GM04504 (cell line): ENCODE data around the gene TLCD1.
A peak's percentile ranks its signal among the peaks of the same experiment; 100 is the strongest.
"Not testable (repeated sequence)": the region's sequence is repeated elsewhere in the genome, so short reads cannot be mapped to it uniquely, and the experiment has no call there.

Experiments
- DNase-seq: peaks from one replicate; pipeline ENCODE4 v3.0.0-alpha.2; 2012; ENCODE audit warnings: low read depth

The TLCD1 gene

DNA sequence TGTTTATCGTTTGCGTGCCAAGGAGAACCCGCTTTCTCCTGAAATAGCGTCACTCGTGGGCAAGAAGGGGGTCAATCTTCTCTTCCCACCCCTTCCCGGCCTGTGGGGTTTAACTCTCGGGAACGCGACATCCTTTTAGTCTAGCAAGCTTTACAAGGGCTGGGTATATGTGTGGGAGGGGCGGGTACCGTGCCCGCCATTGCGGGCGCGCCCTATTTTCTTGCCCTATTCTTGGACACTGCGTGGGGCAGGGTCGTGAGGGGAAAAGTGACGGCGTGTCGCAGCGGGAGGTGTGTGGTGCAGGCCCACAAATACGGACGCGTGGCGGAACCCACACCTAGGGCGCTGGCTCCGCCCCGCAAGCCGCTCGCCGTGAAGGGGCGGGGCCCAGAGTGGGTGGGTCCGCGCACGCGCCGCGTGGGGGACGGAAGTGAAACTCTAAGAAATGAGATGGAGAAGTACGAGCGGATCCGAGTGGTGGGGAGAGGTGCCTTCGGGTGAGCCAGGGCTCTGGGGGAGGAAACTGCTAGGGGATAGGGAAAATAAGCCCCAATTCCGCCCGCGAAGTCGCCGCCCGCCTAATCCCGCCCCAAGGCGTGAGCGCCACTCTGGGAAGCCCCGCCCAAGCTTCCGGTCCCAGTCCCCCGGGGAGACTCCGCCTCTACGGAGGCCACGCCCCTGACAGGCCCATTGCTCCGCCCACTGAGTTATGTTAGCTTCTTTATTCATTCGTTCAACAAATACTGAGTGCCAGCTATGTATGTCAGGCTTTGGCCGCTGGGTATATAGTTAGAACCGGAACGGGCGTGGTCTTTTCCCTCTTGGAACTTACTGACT, 2.5 kb upstream of the TLCD1 start, which contains the start of gene NEK8:
Gene NEK8 (plus strand): TSS at position 425 of the 837 bp plus-strand sequence. CDS start 26 bp downstream, at position 451.
- peak; percentile 82 for DNase-seq

DNA sequence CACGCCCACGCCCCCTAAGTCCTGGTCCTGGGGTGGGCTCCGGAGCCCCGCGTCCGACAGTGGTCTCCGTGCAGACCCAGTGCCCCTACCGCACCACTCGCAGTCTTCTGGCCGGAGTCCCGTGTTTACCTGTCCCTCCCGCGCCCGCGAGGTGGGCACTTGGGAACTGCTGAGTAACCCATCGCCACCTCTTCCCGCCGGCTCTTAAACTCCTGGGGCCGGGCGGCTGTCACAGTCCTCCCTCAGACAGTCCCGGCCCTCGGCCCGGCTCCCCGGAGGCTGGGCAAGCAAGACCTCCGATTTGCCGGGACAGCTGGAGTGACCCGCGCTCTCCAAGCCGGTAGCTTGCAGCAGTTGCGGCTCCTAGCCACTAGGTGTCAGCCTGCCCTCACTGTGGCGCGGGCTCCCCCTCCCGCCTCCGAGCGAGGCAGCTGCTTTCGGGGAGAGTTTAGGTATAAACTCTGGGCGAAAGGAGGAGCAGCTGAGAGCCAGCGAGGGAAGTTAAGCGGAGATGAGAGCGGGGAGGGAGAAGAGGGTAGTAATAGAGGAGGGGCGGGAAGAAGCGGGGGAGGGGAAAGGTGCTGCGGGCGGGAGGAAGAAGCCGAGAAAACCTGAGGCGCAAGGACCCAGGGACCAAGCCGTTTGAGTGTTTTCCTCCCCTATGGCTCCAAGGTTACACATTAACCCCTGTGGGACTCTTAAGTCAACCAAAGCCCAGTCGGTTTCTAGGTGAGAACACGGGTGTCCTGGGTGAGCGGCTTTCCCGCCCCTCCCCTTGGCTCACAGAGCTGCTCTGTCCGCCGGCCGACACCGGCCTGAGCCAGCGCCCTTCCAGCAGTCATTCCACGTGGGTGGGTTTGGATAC, 826 bp upstream of the TLCD1 start:
- peak; percentile 83 for DNase-seq

DNA sequence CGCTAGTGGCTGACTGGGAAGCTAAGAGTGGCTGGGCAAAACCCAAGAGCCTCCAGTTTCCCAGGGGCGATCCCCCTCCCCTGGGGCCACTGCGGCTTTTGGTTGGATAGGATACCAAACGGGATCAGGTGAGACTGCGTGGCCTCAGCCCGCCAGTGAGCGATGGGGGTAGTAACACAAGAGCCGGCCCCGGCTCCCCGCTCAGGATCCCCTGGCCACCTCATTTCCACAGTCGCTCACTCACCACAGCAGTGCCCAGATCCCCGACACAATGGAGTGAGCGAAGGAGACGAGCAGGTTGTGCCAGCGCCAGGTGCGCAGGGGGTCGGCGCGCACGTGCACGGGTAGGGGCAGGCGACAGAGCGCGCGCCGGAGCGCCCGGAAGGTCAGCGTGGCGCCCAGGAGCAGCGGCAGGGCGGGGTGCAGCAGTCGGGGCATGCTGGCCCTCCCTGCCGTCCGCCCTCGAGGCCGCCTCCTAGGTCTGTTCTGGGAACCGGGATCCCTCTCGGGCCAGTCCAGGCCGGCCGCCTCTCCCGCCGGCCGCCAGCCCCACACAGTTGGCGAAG, 290 bp downstream of the TLCD1 start:
- peak; percentile 69 for DNase-seq

DNA sequence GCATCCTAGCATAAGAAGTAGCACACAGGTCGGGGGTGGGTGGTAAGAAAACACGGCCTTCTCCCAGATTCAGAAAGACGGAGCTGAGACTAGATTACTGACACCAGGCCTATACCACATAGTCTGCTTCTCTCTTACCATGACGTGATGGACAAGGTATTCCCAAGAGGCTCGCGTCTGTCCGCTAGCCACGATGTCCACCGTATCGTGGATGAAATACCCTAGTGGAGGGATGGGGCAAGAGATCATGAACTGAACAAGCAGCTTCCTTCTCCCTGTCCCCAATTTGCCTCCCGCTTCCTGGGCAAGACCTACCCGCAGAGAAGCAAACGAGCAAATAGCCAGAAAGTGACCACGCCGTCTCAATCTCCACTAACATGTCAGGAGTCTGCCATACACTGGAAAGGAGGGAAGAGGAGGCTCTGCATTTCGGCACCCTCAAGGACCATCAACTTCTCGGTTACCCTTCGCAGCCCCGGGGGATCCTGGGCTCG, 820 bp downstream of the TLCD1 start:
- no peak for DNase-seq

DNA sequence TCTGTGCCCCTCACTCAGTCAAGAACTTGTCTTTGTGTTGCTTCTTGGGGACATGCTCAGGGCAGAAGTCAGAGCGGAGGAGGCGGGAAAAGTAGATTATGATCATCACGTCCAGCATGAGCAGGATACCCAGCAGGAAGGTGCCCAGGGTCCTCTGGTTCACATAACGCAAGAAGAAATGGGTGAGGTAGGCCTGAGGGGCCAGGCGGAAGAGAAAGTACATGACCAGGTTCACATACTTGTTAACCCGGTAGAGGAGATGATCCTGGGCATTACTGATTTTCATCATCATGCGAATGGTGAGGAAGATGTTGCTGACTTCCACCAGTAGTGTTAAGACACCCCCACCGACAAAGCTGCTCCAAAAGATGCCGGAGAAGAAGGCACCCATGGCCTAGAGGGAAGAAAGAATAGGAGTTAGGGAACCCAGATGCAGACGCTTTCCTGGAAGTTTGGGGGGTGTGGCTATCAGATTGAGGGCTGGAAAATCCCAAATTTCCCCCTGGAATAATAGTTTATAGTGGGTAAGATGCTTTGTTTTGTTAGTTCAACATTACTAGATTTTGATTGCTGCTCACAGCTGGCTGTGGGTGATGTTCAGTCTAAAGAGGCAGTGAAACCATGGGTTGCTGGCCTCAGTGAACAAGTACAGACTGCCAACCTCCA, 1.4 kb downstream of the TLCD1 start:
- no peak for DNase-seq

DNA sequence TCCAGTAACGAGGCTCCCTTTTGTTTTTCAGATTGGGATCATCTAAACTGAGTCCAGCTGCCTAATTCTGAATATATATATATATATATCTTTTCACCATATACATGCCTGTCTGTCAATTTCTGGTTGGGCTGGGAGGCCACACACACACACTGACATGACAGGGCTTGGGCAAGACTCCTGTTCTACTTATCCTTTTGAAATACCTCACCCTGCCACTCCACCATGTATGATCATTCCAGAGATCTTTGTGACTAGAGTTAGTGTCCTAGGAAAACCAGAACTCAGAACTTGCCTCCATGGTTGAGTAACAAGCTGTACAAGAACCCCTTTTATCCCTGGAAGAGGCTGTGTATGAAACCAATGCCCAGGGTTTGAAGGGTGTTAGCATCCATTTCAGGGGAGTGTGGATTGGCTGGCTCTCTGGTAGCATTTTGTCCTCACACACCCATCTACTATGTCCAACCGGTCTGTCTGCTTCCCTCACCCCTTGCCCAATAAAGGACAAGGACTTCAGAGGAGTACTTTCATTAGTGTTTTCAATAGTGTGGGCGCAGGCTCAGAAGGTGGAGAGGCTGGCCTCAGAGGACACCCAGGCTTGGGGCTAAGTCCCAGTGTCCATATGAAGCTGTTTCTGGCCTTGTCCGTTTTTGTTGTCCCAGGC, 2.1 kb downstream of the TLCD1 start:
- not testable (repeated sequence) for DNase-seq

DNA sequence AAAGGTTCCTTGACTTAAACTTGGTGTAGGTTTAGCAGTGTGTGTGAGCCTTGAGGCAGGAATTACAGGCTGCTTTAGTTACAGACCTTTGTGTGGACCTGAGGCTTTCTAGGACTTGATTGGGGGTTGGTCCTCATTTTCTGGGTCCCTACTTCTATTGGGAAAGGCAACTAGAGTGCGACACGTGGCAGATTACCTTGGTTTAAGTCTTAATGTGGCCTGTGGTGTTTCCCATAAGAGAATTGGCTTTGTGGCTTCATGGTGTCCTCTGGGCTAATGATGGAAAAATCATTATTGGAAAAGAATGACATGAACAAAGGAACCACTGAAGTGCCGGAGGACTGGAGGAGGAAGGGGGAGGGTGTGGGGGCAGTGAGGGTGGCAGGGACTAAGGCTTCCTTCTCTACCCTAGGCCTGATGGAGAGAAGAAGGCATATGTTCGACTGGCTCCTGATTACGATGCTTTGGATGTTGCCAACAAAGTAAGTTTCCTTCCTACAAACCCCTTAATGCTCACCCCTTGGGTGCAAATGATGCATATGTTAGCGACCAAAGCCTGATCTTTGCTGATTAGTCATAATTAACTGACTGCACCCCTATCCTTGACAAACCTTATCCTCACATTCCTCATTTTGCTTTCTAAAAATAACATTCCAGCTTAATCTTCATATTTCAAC, 2.7 kb downstream of the TLCD1 start:
- no peak for DNase-seq

DNA sequence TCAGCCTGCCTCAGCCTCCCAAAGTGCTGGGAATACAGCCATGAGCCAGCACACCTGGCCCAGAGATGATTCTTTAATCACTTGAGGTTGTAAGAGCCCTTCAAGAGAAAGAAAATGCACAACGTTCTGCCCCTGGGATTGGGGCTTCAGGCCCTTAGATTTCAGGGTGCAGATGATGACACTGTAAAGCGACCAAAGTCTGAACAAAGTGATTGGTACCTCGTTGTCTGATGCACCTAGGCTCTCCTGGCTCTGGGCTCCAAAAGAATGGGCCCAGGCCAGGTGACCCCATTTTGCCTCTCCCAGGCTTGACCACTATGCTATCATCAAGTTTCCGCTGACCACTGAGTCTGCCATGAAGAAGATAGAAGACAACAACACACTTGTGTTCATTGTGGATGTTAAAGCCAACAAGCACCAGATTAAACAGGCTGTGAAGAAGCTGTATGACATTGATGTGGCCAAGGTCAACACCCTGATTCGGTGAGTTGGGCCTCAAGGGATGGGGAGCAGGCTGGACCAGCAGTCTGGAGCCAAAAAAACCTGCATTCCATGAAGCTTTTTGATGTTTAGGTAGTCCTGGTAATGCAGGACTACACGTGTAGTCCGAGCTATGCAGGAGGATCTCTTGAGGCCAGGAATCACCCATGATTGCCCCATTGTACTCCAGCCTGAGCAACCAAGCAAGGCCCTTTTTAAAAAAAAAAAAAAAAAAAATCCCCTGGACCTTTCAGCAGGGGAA, 3.4 kb downstream of the TLCD1 start:
- no peak for DNase-seq

DNA sequence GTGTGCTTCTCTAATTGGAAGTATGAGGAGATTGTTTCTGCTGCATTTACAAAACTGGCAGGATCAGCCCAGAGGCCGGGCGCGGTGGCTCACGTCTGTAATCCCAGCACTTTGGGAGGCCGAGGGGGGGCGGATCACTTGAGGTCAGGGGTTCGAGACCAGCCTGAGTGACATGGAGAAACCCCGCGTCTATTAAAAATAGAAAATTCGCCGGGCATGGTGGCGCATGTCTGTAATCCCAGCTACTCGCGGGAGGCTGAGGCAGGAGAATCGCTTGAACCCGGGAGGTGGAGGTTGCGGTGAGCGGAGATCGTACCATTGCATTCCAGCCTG, 5.1 kb downstream of the TLCD1 start:
- not testable (repeated sequence) for DNase-seq

DNA sequence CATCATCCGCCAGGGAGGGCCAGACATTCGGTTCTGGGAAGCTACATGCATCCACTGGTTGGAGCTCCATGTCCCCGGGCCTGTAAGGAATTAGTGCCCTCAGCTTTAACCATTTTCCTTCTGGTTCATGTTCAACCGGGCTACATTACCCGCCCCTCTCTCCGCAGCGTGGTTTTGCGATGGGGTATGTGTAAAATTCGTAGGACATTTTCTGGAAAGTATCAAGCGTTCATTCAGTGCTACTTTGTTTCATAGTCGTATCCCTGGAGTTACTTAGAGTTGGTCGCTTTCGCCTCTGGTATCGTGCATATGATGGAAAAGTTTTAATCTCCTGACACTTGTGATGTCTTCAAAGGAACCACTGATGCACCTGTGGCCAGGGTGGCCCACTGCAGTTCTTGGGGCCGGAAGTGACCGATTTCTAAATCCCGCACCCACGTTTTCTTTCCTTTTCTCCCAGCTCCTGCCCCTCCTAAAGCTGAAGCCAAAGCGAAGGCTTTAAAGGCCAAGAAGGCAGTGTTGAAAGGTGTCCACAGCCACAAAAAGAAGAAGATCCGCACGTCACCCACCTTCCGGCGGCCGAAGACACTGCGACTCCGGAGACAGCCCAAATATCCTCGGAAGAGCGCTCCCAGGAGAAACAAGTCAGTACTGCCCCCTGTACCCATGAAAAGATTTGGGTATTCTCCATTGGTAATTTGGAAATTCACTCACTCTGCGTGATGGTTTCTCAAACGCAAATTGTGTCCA, 5.6 kb downstream of the TLCD1 start:
- no peak for DNase-seq

DNA sequence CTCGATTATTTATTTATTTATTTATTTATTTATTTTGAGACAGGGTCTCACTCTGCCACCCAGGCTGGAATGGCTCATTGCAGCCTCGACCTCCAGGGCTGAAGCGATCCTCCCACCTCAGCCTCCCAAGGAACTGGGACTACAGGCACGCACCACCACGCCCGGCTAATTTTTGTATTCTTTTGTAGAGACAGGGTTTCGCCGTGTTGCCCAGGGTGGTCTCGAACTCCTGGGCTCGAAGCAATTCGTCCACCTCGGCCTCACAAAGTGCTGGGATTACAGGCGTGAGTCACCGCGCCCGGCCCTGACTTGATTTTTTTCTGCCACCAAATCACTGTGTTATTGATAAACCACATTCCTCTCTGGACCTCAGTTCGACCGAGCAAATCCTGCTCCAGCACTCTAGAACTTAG, 7.0 kb downstream of the TLCD1 start:
- no peak for DNase-seq

DNA sequence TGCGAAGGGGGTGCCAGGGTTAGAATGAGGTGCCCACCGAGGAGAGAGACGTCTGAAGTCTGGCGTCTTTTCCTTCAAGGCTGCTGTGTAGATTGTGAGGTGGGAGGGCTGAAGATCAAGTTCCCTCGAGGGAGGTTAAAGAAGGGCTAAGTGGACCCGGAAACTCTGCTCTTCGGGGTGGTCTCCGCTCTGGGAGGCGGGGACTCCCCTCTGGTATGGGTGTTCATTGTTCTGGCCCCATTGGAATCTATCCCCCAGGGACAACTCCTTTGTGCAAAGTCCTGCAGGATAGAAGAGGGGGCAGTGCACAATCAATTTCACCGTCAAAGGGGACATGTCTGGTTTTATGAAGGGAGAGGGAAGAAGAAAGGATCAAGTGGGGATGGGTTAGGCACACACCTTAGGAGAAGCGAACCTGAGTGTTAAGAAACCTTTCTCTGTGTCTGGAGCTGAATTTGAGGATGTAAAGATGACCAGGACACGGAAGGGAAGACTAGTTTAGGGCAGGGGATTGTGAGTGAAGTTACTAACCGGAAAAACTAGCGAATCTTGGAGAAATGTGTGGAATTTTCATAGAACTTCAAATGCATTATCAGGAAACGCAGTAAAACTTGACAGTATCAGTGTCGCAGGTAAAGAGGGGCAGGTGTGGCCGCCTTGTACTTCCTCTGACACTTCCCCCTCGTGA, 7.6 kb downstream of the TLCD1 start:
- DNase-seq = no peak

DNA sequence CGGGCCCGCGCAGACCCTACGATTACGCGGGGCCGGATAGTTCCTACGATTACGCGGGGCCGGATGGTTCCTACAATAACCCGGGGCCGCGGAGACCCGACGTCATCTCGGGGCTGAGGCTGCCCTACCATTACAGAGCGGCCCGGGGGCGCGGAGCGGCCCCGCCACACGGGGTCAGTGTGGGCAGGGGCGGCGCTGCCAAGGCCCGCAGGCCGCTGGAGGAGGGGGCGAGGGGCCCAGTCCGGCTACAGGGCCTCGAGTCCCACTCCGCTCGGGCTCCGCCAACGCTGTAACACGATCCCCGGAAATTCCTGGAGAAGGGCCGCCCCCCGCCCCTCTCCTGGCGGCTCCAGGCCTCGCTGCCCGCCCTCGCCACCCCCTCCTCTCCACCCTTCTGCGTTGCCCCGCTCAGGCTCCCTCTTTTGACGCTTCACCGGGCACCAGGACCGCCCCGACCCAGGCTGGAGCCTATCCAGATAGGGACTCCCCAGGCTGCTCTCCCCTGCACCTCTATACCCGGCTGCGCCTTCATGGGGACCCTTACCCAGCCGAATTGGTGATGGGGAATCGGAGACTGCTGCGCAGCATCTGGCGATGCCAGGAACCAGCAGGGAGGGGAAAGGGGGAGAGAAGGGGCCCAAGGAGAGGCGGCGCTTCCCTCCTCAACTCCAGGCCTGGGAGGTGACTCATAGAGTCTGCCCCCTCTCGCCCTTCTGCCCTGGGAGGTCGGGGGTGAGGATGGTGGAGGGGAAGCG, 8.3 kb downstream of the TLCD1 start, which contains the start of gene RAB34:
Gene RAB34 (minus strand): TSS at position 291 of the 755 bp plus-strand sequence. CDS start 602 bp downstream, outside the sequence.
- DNase-seq = peak; percentile 73

DNA sequence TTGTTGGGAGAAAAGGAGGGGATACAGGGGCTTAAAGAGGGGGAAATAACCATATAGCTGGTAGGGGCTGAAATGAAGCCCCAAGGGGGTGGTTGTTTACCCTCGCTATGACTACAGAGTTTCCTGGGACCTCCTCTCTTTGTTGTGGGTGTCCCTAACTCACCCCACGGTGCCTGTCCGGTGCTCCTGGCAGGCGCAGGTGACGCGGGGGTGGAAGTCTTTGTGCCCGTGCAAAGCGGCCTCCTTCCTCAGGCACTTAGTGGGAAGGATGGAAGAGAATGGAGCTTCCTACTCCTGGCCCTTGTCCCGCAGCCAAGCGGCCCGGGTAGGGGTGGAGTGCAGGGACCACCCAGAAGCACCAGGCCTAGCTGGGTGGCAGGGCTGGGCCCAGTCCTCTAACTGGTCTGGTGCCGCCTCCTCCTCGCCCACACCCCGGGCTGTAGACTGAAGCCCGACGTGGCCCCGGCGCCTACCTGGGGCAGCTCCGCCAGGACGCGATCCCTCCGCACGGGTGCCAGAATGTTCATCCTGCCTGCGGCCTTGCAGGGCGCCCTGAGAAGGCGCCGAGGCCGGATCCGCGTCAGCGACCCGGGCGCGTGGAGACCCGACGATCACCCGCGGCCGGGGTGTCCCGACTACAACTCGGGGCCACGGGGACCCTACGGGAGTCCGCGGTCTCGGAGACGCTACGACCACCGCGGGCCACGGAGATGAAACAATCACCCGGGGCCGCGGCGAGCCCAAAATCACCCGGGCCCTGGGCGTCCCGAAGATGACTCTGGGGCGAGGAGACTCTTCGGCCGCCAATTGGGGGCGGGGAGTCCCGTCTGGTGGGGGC, 9.1 kb downstream of the TLCD1 start:
- DNase-seq = peak; percentile 10

DNA sequence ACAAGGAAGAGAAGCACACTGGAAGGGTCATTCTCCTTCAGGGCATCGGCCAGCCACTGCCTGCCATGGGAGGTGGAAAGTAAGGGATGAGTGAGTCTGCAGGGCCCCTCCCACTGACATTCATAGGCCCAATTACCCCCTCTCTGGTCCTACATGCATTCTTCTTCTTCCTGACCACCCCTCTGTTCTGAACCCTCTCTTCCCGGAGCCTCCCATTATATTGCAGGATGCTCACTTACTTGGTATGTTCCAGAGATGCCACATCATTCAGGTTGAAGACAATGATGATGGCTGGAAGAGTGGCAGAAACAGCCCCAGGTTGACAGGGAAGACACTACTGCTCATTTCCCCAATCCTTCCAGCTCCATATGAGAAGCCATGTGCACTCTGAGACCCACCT, 10.8 kb downstream of the TLCD1 start:
- DNase-seq = no peak

DNA sequence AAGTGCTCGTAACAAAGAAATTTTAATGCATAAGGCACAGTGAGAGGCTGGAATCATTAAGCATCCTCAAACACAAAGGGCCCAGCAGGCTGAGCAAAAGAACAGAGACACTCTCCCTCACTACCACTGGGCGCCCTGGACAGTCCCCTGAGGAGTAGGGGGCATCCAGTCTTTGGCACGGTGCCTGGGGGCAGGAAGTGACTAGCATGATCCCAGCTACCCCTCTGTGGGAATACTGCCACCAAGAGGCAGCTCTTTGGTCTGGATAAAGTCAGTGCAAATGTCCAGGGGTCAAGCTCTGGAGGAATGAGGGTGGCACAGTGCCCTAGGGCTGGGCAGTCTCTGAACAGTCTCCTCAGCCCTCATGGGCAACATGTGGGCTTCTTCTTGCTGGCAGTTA, 11.8 kb downstream of the TLCD1 start:
- no peak for DNase-seq
